Stimulated activated CD8-positive, alpha-beta memory T cell treated with anti-CD3 and anti-CD28 coated beads, Interleukin-15, amount 100 ng/mL, for 1 hour (primary cell): Measurements from ENCODE around the gene DUSP18.
"Not testable (repeated sequence)": the region's sequence is repeated elsewhere in the genome, so short reads cannot be mapped to it uniquely, and the experiment has no call there.

Experiments
- DNase-seq: peaks from one replicate; pipeline ENCODE4 v3.0.0-alpha.2; 2020; ENCODE audit warnings: low read depth

The DUSP18 gene

GRCh38 chr22:30679895-30680690 is 12.4 kb upstream of the DUSP18 start:
- not testable (repeated sequence) for DNase-seq

- DNase-seq = not testable (repeated sequence)
Measured at GRCh38 chr22:30676565-30676964, 8.9 kb upstream of the DUSP18 start.

GRCh38 chr22:30675436-30675835 is 7.8 kb upstream of the DUSP18 start:
- DNase-seq = no peak

- no peak for DNase-seq
Measured at GRCh38 chr22:30674482-30674881, 6.8 kb upstream of the DUSP18 start.

GRCh38 chr22:30673136-30673535 is 5.5 kb upstream of the DUSP18 start:
- DNase-seq = no peak

GRCh38 chr22:30671071-30671470 is 3.4 kb upstream of the DUSP18 start:
- DNase-seq = no peak

GRCh38 chr22:30668386-30668710 is 673 bp upstream of the DUSP18 start:
- no peak for DNase-seq

GRCh38 chr22:30667107-30667493 is 575 bp downstream of the DUSP18 start:
- DNase-seq = no peak

GRCh38 chr22:30665786-30666185 is 1.9 kb downstream of the DUSP18 start:
- DNase-seq = no peak

GRCh38 chr22:30665266-30665665 is 2.4 kb downstream of the DUSP18 start:
- DNase-seq = no peak

GRCh38 chr22:30664798-30665197 is 2.9 kb downstream of the DUSP18 start:
- DNase-seq = no peak

- DNase-seq = no peak
Measured at GRCh38 chr22:30662040-30662439, 5.6 kb downstream of the DUSP18 start.

- no peak for DNase-seq
Measured at GRCh38 chr22:30655532-30655931, 12.1 kb downstream of the DUSP18 start.

- DNase-seq = no peak
Measured at GRCh38 chr22:30654361-30654760, 13.3 kb downstream of the DUSP18 start.

GRCh38 chr22:30652852-30653251 is 14.8 kb downstream of the DUSP18 start:
- DNase-seq = no peak

- no peak for DNase-seq
Measured at GRCh38 chr22:30650508-30651116, 17.1 kb downstream of the DUSP18 start.

- peak; percentile 54 for DNase-seq
Measured at GRCh38 chr22:30649430-30650007, 18.2 kb downstream of the DUSP18 start.

- no peak for DNase-seq
Measured at GRCh38 chr22:30648825-30649224, 18.9 kb downstream of the DUSP18 start.

- no peak for DNase-seq
Measured at GRCh38 chr22:30647536-30647935, 20.1 kb downstream of the DUSP18 start.

- DNase-seq = no peak
Measured at GRCh38 chr22:30646518-30647160, 21.0 kb downstream of the DUSP18 start.

- no peak for DNase-seq
Measured at GRCh38 chr22:30643055-30643875, 24.4 kb downstream of the DUSP18 start.

GRCh38 chr22:30640839-30641430 is 26.7 kb downstream of the DUSP18 start:
- DNase-seq = no peak
